Measurements from ENCODE around the gene AHRR. TPM values are rescaled to one million over a fixed set of nuclear protein-coding genes. Genes with fewer than 3 reads are reported as not detected.

Gene AHRR
- total RNA-seq, 1 donor from 2014 or later, result 4.5 TPM

GRCh38 chr5:458547-459353 is 137.2 kb downstream of the AHRR start:
- DNase-seq (ENCODE audit: low read depth in 2 of 2), result peak; percentile 45 to 91

- DNase-seq (ENCODE audit: low read depth in 2 of 2), result no peak
These were observed 138.2 kb downstream of the AHRR start for GRCh38 chr5:459562-460272.

GRCh38 chr5:460273-460625 is 138.7 kb downstream of the AHRR start:
- no peak for DNase-seq (ENCODE audit: low read depth in 2 of 2)

- DNase-seq (ENCODE audit: low read depth in 2 of 2), result no peak
These were observed 140.6 kb downstream of the AHRR start for GRCh38 chr5:462051-462481.

- no peak for DNase-seq (ENCODE audit: low read depth in 2 of 2)
These were observed 141.8 kb downstream of the AHRR start for GRCh38 chr5:463301-463700.

GRCh38 chr5:463952-464351 is 142.4 kb downstream of the AHRR start:
- no peak for DNase-seq (ENCODE audit: low read depth in 2 of 2)

- DNase-seq (ENCODE audit: low read depth in 2 of 2), result no peak
These were observed 142.9 kb downstream of the AHRR start for GRCh38 chr5:464446-464842.

- no peak for DNase-seq (ENCODE audit: low read depth in 2 of 2)
These were observed 143.5 kb downstream of the AHRR start for GRCh38 chr5:464843-465590.

- no peak for DNase-seq (ENCODE audit: low read depth in 2 of 2)
These were observed 144.3 kb downstream of the AHRR start for GRCh38 chr5:465591-466403.

GRCh38 chr5:466661-467310 is 145.3 kb downstream of the AHRR start:
- no peak for DNase-seq (ENCODE audit: low read depth in 2 of 2)

GRCh38 chr5:468401-468800 is 146.9 kb downstream of the AHRR start:
- no peak for DNase-seq (ENCODE audit: low read depth in 2 of 2)

GRCh38 chr5:469752-470483 is 148.4 kb downstream of the AHRR start:
- DNase-seq (ENCODE audit: low read depth in 2 of 2), result peak; percentile 23 to 67

- DNase-seq (ENCODE audit: low read depth in 2 of 2), result no peak
These were observed 149.6 kb downstream of the AHRR start for GRCh38 chr5:470961-471749.

- no peak for DNase-seq (ENCODE audit: low read depth in 2 of 2)
These were observed 150.2 kb downstream of the AHRR start for GRCh38 chr5:471750-472058.

- DNase-seq (ENCODE audit: low read depth in 2 of 2), result peak in 1 of 2 donors; percentile 15
These were observed 150.7 kb downstream of the AHRR start for GRCh38 chr5:472076-472655.

- peak; percentile 53 to 87 for DNase-seq (ENCODE audit: low read depth in 2 of 2)
These were observed 151.4 kb downstream of the AHRR start for GRCh38 chr5:472656-473550.

- peak in 1 of 2 donors; percentile 40 for DNase-seq (ENCODE audit: low read depth in 2 of 2)
These were observed 152.2 kb downstream of the AHRR start for GRCh38 chr5:473551-474192.
